Glutamatergic neuron (in vitro differentiated cells): ENCODE measurements around the gene EPB41. TPM values are rescaled to one million over a fixed set of nuclear protein-coding genes. Genes with fewer than 3 reads are reported as not detected.

Experiments used
- DNase-seq: peaks from one replicate; pipeline ENCODE4 v3.0.0; 2022
- H3K27ac Mint-ChIP-seq: one replicate; pipeline ENCODE4 v1.8.0; 2020; ENCODE audit warnings: mild to moderate bottlenecking, mixed read lengths, inconsistent platforms; ENCODE audit not compliant: unreplicated experiment
- H3K27me3 Mint-ChIP-seq: one replicate; pipeline ENCODE4 v1.8.0; 2020; ENCODE audit warnings: mild to moderate bottlenecking, moderate library complexity, mixed read lengths, inconsistent platforms; ENCODE audit not compliant: unreplicated experiment
- H3K36me3 Mint-ChIP-seq: one replicate; pipeline ENCODE4 v1.8.0; 2020; ENCODE audit warnings: mild to moderate bottlenecking, mixed read lengths, inconsistent platforms; ENCODE audit not compliant: unreplicated experiment
- H3K4me1 Mint-ChIP-seq: one replicate; pipeline ENCODE4 v1.8.0; 2020; ENCODE audit warnings: mild to moderate bottlenecking, low read depth, mixed read lengths, inconsistent platforms; ENCODE audit not compliant: unreplicated experiment
- H3K4me3 Mint-ChIP-seq: one replicate; pipeline ENCODE4 v1.8.0; 2020; ENCODE audit warnings: mild to moderate bottlenecking, mixed read lengths, inconsistent platforms; ENCODE audit not compliant: unreplicated experiment
- H3K9me3 Mint-ChIP-seq: one replicate; pipeline ENCODE4 v1.8.0; 2020; ENCODE audit warnings: mild to moderate bottlenecking, moderate library complexity, mixed read lengths, inconsistent platforms; ENCODE audit not compliant: unreplicated experiment
- CTCF ChIP-seq: fragments of 200-600 bp; sonication (generic); IDR thresholded peaks from one replicate; pipeline ENCODE4 v1.5.0; 2021; ENCODE audit not compliant: partially characterized antibody, unreplicated experiment
- total RNA-seq: library from RNA; stranded (reverse); fragmentation: NEBNext Ultra II Directional; extraction: Animal tissue kit (Norgen Biotek cat#: 25700); gene quantifications from one replicate; pipeline ENCODE4 v1.2.1, GENCODE V29; 2021; ENCODE audit not compliant: unreplicated experiment

Gene EPB41
- total RNA-seq, 1 donor from 2014 or later: 213 TPM

- TF ChIP-seq CTCF: no peak
- H3K27ac Mint-ChIP-seq: no peak overlapping the region
- H3K4me3 Mint-ChIP-seq: no peak overlapping the region
- DNase-seq: no peak
- H3K4me1 Mint-ChIP-seq: no peaks in the 10 kb centered on the region
- H3K27me3 Mint-ChIP-seq: peaks cover 5% of the 10 kb centered on the region
- H3K9me3 Mint-ChIP-seq: no peaks in the 10 kb centered on the region
- H3K36me3 Mint-ChIP-seq: peaks cover 17% of the 10 kb centered on the region
These were observed 237.9 kb downstream of the EPB41 start for GRCh38 chr1:29152046-29152805.

GRCh38 chr1:29156543-29157268 lies 242.3 kb downstream of the EPB41 start:
- DNase-seq: no peak

GRCh38 chr1:29157269-29157601 lies 242.9 kb downstream of the EPB41 start:
- Mint-ChIP-seq H3K27me3 (peaks cover 4% of the 10 kb centered on the region), H3K27ac (no peak overlapping the region), H3K4me1 (no peaks in the 10 kb centered on the region), H3K9me3 (no peaks in the 10 kb centered on the region), H3K4me3 (no peak overlapping the region), H3K36me3 (no peaks in the 10 kb centered on the region)
- TF ChIP-seq CTCF: no peak
- DNase-seq: no peak

More at GRCh38 chr1:29156543-29157268, 242.3 kb downstream of the EPB41 start:
- no peaks in the 10 kb centered on the region for H3K9me3 Mint-ChIP-seq
- peak overlapping the region; percentile 60 for H3K27ac Mint-ChIP-seq
- no peak overlapping the region for H3K4me3 Mint-ChIP-seq
- peaks cover 4% of the 10 kb centered on the region for H3K27me3 Mint-ChIP-seq
- H3K4me1 Mint-ChIP-seq: no peaks in the 10 kb centered on the region
- H3K36me3 Mint-ChIP-seq: no peaks in the 10 kb centered on the region
- TF ChIP-seq CTCF: no peak

- Mint-ChIP-seq H3K36me3 (no peaks in the 10 kb centered on the region), H3K4me3 (no peak overlapping the region), H3K9me3 (no peaks in the 10 kb centered on the region), H3K27me3 (peaks cover 4% of the 10 kb centered on the region), H3K4me1 (peaks cover 4% of the 10 kb centered on the region), H3K27ac (no peak overlapping the region)
- no peak for TF ChIP-seq CTCF
- DNase-seq: no peak
These were observed 245.4 kb downstream of the EPB41 start for GRCh38 chr1:29159773-29160172.

GRCh38 chr1:29162025-29162424 lies 247.7 kb downstream of the EPB41 start:
- H3K4me1 Mint-ChIP-seq: peaks cover 6% of the 10 kb centered on the region
- no peak overlapping the region for H3K27ac Mint-ChIP-seq
- no peaks in the 10 kb centered on the region for H3K9me3 Mint-ChIP-seq
- H3K4me3 Mint-ChIP-seq: no peak overlapping the region
- TF ChIP-seq CTCF: no peak
- H3K27me3 Mint-ChIP-seq: no peaks in the 10 kb centered on the region
- no peak for DNase-seq
- H3K36me3 Mint-ChIP-seq: no peaks in the 10 kb centered on the region
